ENCODE results near the gene TCF12.

Gene TCF12

DNA sequence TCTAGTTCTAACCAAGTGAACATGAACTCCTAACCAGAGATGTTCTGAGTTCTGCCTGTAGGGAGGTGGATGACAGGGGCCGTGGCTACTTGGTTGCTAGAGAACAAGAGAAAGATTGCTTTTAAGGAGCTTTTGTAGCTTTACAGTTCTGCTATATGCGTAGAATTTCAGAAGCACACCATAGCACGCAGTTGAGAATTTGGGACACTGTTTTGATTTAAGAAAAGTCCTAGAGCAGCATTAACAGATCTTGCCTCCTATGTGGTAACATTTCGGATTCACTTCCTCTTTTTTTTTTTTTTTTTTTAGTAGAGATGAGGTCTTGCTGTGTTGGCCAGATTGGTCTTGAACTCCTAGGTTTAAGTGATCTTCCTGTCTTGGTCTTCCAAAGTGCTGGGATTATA is 181.7 kb downstream of the TCF12 start:
- H3K36me3 ChIP-seq (ENCODE audit: insufficient read depth, low read length): peaks cover 17% of the 10 kb centered on the region
- peaks cover 46% of the 10 kb centered on the region for H3K4me1 ChIP-seq (ENCODE audit: insufficient read depth, low read length, severe bottlenecking)
- no peaks in the 10 kb centered on the region for H3K27me3 ChIP-seq (ENCODE audit: insufficient read depth, low read length)
- no peaks in the 10 kb centered on the region for H3K9me3 ChIP-seq (ENCODE audit: low read length)
- peak overlapping the region; percentile 66 for H3K27ac ChIP-seq (ENCODE audit: low read depth, low read length, poor library complexity, severe bottlenecking)
- H4K20me1 ChIP-seq (ENCODE audit: insufficient read depth, low read length): no peaks in the 10 kb centered on the region
- no peaks in the 10 kb centered on the region for H3K9me2 ChIP-seq (ENCODE audit: low read depth, low read length)
- H3K9ac ChIP-seq (ENCODE audit: low read length): no peak overlapping the region
- H3K79me2 ChIP-seq (ENCODE audit: insufficient read depth, low read length): peaks cover 4% of the 10 kb centered on the region; the same call in 1 of the 2 replicates
- H3F3A ChIP-seq (ENCODE audit: insufficient read depth, low read length): no peaks in the 10 kb centered on the region
- TF ChIP-seq EZH2 (IDR thresholded peaks at IDR 0.05; ENCODE audit: borderline replicate concordance, low read length) (no peak), CTCF (IDR thresholded peaks at IDR 0.05; ENCODE audit: low read length) (no peak)
- no peak overlapping the region for H2AFZ ChIP-seq (ENCODE audit: low read length)
- H3K4me2 ChIP-seq (ENCODE audit: low read length): peak overlapping the region; percentile 25
- no peak overlapping the region for H3K4me3 ChIP-seq (ENCODE audit: low read depth, low read length, poor library complexity, severe bottlenecking)

DNA sequence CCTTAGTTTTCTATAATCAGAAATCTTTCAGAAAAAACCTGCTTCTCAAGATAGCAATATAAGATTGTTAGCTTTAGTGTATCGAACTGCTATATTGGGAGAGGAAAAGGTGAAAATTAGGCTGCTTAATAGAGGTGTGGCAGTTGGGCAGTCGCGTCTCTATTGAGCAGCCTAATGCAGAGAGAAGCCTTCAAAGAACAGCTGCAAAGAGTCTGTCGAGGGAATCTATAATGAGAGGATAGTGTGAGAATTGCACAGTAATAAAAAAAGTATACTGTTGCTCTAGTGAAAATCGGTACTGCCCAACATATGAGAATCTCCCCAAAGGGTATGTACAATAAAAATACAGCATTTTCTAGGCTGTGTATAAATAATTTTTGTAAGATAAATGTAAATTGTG is 184.4 kb downstream of the TCF12 start:
- Histone ChIP-seq H3K4me2 (ENCODE audit: low read length) (no peak overlapping the region), H3F3A (ENCODE audit: insufficient read depth, low read length) (no peaks in the 10 kb centered on the region), H3K9me3 (ENCODE audit: low read length) (no peaks in the 10 kb centered on the region), H3K79me2 (ENCODE audit: insufficient read depth, low read length) (peaks cover 4% of the 10 kb centered on the region; the same call in 1 of the 2 replicates), H3K36me3 (ENCODE audit: insufficient read depth, low read length) (peaks cover 32% of the 10 kb centered on the region), H3K27me3 (ENCODE audit: insufficient read depth, low read length) (no peaks in the 10 kb centered on the region), H2AFZ (ENCODE audit: low read length) (no peak overlapping the region), H3K4me3 (ENCODE audit: low read depth, low read length, poor library complexity, severe bottlenecking) (no peak overlapping the region), H3K27ac (ENCODE audit: low read depth, low read length, poor library complexity, severe bottlenecking) (no peak overlapping the region), H4K20me1 (ENCODE audit: insufficient read depth, low read length) (no peaks in the 10 kb centered on the region), H3K4me1 (ENCODE audit: insufficient read depth, low read length, severe bottlenecking) (peaks cover 37% of the 10 kb centered on the region), H3K9ac (ENCODE audit: low read length) (no peak overlapping the region), H3K9me2 (ENCODE audit: low read depth, low read length) (no peaks in the 10 kb centered on the region)
- TF ChIP-seq CTCF (IDR thresholded peaks at IDR 0.05; ENCODE audit: low read length) (no peak), EZH2 (IDR thresholded peaks at IDR 0.05; ENCODE audit: borderline replicate concordance, low read length) (no peak)

GRCh38 chr15:57108296-57108695 is 189.9 kb downstream of the TCF12 start:
- Histone ChIP-seq H3K4me3 (ENCODE audit: low read depth, low read length, poor library complexity, severe bottlenecking) (no peak overlapping the region), H3K27me3 (ENCODE audit: insufficient read depth, low read length) (no peaks in the 10 kb centered on the region), H3K9ac (ENCODE audit: low read length) (no peak overlapping the region), H2AFZ (ENCODE audit: low read length) (no peak overlapping the region), H3K4me2 (ENCODE audit: low read length) (no peak overlapping the region), H3K9me3 (ENCODE audit: low read length) (no peaks in the 10 kb centered on the region), H3K4me1 (ENCODE audit: insufficient read depth, low read length, severe bottlenecking) (peaks cover 24% of the 10 kb centered on the region), H4K20me1 (ENCODE audit: insufficient read depth, low read length) (no peaks in the 10 kb centered on the region), H3K27ac (ENCODE audit: low read depth, low read length, poor library complexity, severe bottlenecking) (peak overlapping the region; percentile 19), H3K79me2 (ENCODE audit: insufficient read depth, low read length) (no peaks in the 10 kb centered on the region), H3K36me3 (ENCODE audit: insufficient read depth, low read length) (peaks cover 25% of the 10 kb centered on the region), H3K9me2 (ENCODE audit: low read depth, low read length) (no peaks in the 10 kb centered on the region), H3F3A (ENCODE audit: insufficient read depth, low read length) (no peaks in the 10 kb centered on the region)
- TF ChIP-seq EZH2 (IDR thresholded peaks at IDR 0.05; ENCODE audit: borderline replicate concordance, low read length): no peak
- no peak for TF ChIP-seq CTCF (IDR thresholded peaks at IDR 0.05; ENCODE audit: low read length)
